Nucleus accumbens (tissue), 56 donors: Measurements from ENCODE around the gene TMLHE.
"Not testable (repeated sequence)": the region's sequence is repeated elsewhere in the genome, so short reads cannot be mapped to it uniquely, and the experiment has no call there.

Experiments
- DNase-seq, 56 donors: peaks; one replicate each; lab custom pipeline; 2025; lab: John Stamatoyannopoulos, UW

The TMLHE gene, protein sequence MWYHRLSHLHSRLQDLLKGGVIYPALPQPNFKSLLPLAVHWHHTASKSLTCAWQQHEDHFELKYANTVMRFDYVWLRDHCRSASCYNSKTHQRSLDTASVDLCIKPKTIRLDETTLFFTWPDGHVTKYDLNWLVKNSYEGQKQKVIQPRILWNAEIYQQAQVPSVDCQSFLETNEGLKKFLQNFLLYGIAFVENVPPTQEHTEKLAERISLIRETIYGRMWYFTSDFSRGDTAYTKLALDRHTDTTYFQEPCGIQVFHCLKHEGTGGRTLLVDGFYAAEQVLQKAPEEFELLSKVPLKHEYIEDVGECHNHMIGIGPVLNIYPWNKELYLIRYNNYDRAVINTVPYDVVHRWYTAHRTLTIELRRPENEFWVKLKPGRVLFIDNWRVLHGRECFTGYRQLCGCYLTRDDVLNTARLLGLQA

GRCh38 chrX:155612312-155613224, at the start of gene TMLHE, which contains the start of gene SPRY3:
TSS of gene TMLHE (minus strand) at chrX:155612952. CDS start at chrX:155545276, 67,676 bp downstream.
TSS of gene SPRY3 (plus strand) at chrX:155612586.
- DNase-seq = peak in 49 of 56 donors; percentile 1 to 65 (median 31)

DNA sequence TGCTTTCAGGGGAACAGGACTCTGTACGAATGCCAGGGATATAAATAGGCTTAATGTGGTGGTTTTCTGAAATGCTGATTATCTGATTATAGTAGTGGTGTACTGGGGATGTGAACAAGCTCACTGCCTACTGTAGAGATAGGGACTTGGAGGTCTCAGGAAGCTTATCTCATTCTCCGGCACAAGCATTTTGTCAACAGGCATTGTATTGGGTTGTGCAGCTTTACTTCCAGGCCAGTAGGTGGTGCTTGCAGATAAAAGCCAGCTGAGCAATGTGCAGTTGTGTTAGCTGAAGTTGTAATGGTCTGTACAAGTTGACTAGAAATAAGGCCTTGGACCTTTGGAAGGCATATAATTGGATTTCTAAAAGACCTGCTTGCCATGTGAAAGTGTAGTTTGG, 49.5 kb upstream of the TMLHE start:
- DNase-seq = no peak

GRCh38 chrX:155645180-155645579, 32.4 kb upstream of the TMLHE start:
- no peak for DNase-seq

- no peak for DNase-seq
Measured at GRCh38 chrX:155643240-155643639, 30.5 kb upstream of the TMLHE start.

GRCh38 chrX:155641371-155641770, 28.6 kb upstream of the TMLHE start:
- not testable (repeated sequence) for DNase-seq

GRCh38 chrX:155637714-155638113, 25.0 kb upstream of the TMLHE start:
- no peak for DNase-seq

GRCh38 chrX:155635019-155635418, 22.3 kb upstream of the TMLHE start:
- not testable (repeated sequence) for DNase-seq

DNA sequence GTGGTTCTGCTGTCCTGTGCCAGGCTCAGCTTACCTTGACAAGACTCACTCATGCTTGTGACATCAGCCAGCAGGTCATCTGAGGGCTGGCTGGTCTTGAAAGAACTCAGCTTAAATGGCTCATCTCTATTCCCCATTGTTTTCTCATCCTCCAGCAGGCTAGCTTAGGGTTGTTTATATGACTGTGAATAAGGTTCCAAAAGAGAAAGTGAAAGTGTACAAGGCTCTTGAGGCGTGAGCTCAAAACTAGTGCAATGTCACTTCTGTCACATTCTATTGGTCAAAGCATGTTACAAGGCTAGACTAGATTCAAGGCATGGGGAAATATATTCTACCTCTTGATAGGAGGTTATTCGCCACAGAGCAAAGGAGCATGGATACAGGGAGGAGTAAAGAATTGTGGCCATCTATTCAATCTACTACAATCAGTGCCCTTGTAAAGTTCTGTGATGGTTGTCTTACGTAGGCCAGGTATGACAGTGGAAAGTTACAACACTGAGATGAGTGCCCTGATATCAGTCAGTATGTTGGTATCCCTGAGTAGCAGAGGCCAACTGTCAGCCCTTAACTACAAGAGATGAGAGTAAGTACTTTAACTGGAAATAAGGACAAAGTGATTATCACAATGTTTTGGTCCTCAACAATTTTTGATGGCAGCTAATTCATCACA, 19.8 kb upstream of the TMLHE start:
- no peak for DNase-seq

DNA sequence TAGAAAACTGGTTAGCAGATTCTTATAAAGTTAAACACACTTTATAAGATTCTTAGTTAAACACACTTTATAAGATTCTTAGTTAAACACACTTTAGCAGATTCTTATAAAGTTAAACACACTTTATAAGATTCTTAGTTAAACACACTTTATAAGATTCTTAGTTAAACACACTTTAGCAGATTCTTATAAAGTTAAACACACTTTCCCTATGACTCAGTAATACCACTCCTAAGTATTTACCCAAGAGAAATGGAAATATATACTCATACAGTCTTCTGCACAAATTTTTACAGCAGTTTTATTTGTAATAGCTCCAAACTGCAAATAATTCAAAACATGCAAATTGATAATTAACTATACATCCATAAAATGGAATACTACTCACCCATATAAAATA, 7.4 kb upstream of the TMLHE start:
- not testable (repeated sequence) for DNase-seq

- DNase-seq = no peak
Measured at GRCh38 chrX:155615938-155616337, 3.2 kb upstream of the TMLHE start.

DNA sequence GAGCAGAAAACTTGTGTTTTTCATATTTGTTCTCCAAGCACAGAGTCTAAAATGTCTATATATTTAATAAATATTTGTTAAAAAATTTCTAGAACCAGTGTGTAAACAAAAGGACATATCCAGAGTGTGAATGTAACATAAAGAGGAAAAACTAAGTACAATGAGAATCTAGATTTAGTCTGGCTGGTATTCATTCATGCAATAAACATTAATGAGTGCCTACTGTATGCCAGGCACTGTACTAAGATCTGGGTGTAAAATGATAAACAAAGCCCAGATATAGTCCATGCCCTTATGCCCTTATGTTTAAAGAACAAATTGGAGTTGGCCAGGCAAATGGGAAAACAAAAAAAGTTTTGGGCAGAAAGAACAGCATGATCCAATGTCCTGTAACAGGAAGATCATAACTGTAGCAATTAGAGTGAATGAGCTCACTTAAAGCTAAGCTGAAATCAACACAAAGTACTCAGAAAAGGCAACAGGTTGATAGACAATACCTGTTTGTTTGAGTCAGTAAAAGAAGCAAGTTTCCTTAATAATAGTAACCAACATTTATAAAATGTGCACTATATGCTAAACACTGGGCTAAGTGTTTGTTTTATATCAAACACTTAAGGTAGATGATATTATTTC, 1.3 kb upstream of the TMLHE start:
- DNase-seq = no peak

- DNase-seq = no peak
Measured at GRCh38 chrX:155611302-155611701, 1.4 kb downstream of the TMLHE start.

DNA sequence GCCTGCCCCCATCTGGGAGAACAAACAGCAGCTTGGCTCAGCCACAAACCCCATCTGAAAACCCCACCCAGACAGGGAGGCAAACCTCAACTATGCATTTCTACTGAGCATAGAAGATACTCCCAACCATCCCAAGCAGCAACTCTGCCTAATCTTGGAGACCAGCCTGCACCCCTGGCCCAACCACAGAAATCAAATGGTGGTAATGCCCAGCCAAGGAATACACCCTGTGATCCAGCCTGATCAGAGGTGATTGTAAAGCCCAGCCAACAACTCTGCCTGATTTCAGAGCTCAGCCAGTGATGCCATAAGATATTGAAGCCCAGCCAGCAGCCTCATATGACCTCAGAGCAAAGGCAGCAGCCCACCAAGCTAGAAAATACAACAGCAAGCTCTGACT, 19.8 kb downstream of the TMLHE start:
- DNase-seq = no peak

DNA sequence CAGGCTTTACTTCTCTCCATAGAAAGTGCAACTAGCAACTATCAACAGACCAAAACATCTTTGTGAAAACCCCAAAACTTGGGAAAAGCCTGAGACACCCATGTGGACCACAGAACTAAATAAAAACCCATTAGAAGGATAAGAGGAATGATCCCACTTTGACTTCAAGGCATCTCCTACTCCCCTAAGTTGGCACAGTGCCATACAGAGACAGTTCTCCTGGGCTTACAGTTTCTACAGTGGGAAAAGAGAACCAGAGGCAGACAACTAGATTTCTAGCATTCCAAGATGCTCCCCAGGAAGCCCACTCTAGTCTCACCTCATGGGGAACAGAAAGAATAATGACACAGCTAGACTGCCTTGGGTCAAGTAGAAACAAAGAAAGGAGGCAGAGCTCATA, 20.4 kb downstream of the TMLHE start:
- no peak for DNase-seq

DNA sequence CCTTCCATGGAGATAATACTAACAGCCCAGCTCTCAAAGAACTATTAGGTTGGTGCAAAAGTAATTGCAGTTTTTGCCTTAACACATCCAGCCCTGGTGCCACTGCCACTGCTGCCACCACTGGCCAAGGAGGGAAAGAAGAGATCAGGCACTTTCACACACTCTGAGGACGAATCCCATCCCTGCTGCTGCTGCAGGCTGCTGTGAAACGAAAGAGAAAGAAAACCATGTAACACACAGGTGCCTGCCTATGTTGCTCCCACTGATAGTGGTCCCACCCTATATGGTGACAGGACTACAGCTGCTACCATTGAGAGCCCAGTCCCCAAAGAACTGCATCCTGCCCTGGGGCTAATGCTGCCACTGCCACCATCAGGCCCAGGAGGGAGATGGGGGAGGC, 35.1 kb downstream of the TMLHE start:
- no peak for DNase-seq

DNA sequence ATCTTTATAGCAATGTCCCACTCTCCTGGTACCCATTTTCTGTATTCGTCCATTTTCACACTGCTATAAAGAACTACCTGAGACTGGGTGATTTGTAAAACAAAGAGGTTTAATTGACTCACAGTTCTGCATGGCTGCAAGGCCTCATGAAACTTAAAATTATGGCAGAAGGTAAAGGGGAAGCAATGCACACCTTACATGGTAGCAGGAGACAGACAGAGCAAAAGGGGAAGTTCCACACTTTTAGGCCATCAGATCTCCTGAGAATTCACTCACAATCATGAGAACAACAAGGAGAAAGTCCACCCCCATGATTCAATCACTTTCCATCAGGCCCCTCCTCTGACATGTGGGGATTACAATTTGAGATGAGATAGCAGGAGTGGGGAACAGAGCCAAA, 49.7 kb downstream of the TMLHE start:
- no peak for DNase-seq

DNA sequence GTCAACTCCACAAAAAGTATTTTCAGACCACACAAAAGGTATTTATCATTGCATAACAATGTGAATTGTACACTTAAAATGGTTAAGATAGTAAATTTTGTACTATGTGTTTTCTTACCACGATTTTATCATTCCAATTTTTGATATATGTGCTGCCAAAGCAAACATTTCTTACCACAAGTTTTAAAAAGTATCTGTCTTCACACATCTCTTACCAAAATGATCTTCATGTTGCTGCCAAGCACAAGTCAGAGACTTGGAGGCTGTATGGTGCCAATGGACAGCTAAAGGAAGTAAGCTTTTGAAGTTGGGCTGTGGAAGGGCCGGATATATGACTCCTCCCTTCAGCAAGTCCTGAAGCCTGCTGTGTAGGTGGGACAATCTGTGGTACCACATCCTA, 67.9 kb downstream of the TMLHE start:
- no peak for DNase-seq

GRCh38 chrX:155535866-155536265, 76.9 kb downstream of the TMLHE start:
- DNase-seq = no peak

GRCh38 chrX:155534800-155535199, 78.0 kb downstream of the TMLHE start:
- no peak for DNase-seq

DNA sequence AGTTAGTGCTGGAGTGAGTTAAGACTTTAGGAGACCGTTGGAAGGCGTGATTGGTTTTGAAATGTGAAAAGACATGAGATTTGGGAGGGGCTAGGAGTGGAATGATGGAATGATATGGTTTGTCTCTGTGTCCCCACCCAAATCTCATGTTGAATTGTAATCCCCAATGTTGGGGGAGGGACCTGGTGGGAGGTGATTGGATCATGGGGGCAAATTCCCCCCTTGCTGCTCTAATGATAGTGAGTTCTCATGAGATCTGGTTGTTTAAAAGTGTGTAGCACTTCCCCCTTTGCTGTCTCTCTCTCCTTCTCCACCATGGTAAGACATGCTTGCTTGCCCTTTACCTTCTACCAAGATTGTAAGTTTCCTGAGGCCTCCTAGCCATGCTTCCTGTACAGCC, 85.7 kb downstream of the TMLHE start:
- not testable (repeated sequence) for DNase-seq
